Subcutaneous adipose tissue (tissue), 4 donors: ENCODE measurements around the gene CRISPLD2. TPM values are rescaled to one million over a fixed set of nuclear protein-coding genes. Genes with fewer than 3 reads are reported as not detected.

ENCODE experiments used
- total RNA-seq, 4 donors: library from RNA; depleted of rRNA; stranded (reverse); fragments of >200 nt; gene quantifications; one replicate each; pipeline ENCODE4 v1.1.0, GENCODE V29; 2016
- TF ChIP-seq, protein P1 (sequence below): fragments of 450-650 bp; IDR thresholded peaks from one replicate; pipeline ENCODE4 v1.5.1; 2016; ENCODE audit warnings: low read depth, mild to moderate bottlenecking, control low read depth, antibody characterized with exemption, moderate library complexity

The CRISPLD2 gene
- total RNA-seq, 4 donors from 2014 or later: 66.0 to 160 (median 116) TPM

GRCh38 chr16:84836234-84836647 lies 16.5 kb downstream of the CRISPLD2 start:
- TF ChIP-seq, protein P1, sequence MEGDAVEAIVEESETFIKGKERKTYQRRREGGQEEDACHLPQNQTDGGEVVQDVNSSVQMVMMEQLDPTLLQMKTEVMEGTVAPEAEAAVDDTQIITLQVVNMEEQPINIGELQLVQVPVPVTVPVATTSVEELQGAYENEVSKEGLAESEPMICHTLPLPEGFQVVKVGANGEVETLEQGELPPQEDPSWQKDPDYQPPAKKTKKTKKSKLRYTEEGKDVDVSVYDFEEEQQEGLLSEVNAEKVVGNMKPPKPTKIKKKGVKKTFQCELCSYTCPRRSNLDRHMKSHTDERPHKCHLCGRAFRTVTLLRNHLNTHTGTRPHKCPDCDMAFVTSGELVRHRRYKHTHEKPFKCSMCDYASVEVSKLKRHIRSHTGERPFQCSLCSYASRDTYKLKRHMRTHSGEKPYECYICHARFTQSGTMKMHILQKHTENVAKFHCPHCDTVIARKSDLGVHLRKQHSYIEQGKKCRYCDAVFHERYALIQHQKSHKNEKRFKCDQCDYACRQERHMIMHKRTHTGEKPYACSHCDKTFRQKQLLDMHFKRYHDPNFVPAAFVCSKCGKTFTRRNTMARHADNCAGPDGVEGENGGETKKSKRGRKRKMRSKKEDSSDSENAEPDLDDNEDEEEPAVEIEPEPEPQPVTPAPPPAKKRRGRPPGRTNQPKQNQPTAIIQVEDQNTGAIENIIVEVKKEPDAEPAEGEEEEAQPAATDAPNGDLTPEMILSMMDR: no peak

GRCh38 chr16:84836967-84837366 lies 17.2 kb downstream of the CRISPLD2 start:
- TF ChIP-seq, protein P1: no peak

- TF ChIP-seq, protein P1: no peak
These were observed 18.7 kb downstream of the CRISPLD2 start for GRCh38 chr16:84838383-84838948.

- TF ChIP-seq, protein P1: no peak
These were observed 19.3 kb downstream of the CRISPLD2 start for GRCh38 chr16:84839054-84839453.

DNA sequence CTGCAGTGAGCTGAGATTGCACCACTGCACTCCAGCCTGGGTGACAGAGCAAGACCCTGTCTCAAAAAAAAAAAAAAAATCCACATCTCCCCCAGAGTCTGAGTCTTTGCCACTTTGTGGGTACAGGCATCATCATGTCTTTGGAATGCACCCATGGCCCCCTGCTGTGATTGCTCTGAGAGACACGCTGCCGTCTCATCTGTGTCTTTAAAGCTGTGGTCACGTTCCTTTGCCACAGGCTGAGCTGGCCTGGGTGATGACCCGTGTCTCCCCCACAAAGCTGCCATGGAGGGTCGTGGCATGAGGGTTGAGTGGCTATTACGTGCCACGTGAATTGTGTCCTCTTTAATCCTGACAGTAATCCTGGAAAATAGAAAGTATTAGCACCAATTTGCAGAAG lies 20.2 kb downstream of the CRISPLD2 start:
- TF ChIP-seq, protein P1: no peak

- TF ChIP-seq, protein P1: no peak
These were observed 21.2 kb downstream of the CRISPLD2 start for GRCh38 chr16:84840687-84841627.

DNA sequence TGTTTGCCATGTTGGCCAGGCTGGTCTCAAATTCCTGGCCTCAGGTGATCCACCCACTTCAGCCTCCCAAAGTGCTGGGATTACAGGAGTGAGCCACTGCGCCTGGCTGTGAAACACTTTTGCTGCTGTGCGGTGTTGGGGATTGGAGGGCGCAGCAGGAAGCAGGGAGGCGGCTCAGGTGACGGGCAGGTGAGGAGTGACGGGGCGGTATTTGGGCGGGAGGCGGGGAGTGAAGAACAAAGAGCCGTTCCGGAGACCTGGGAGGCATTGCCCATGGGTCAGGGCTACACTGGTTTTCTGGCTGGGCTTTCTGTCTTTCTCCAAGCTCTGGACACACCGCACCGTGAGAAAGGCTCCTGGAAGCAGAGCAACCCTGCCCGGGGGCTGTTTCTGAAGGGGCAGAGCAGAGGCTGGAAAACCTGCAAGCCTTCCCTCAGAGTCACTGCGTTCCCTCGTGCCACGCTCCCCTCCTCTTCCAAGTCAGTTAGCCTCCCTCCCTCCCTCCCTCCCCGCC lies 22.1 kb downstream of the CRISPLD2 start:
- TF ChIP-seq, protein P1: no peak
